Vagina (tissue), 2 donors: Measurements from ENCODE around the gene AMACR.

ENCODE experiments used
- CTCF ChIP-seq, 3 experiments: fragments of 450-650 bp in 2 of 3; fragments of 200-600 bp in 1 of 3; sonication (generic) in 1 of 3; IDR thresholded peaks; one replicate each; pipeline ENCODE4 v1.5.1; 2017 to 2019; ENCODE audit warnings: antibody characterized with exemption in 3 of 3, mild to moderate bottlenecking in 2 of 3, moderate library complexity in 2 of 3
- POLR2A ChIP-seq, 2 donors: fragments of 450-650 bp; IDR thresholded peaks; one replicate each; pipeline ENCODE4 v1.6.1; 2017; ENCODE audit warnings: antibody characterized with exemption in 2 of 2, mild to moderate bottlenecking in 2 of 2, moderate library complexity in 2 of 2
- POLR2AphosphoS5 ChIP-seq, 2 donors: sonication (generic); formaldehyde crosslinking; IDR thresholded peaks; one replicate each; pipeline ENCODE4 v1.9.0; 2017; ENCODE audit warnings: antibody characterized with exemption in 2 of 2, mild to moderate bottlenecking in 2 of 2, low read depth in 1 of 2; ENCODE audit not compliant: insufficient read depth in 1 of 2

GRCh38 chr5:34045996-34046395 is 38.1 kb upstream of the AMACR start:
- TF ChIP-seq CTCF (IDR thresholded peaks at IDR 0.05) (no peak), POLR2AphosphoS5 (IDR thresholded peaks at IDR 0.05; ENCODE audit: insufficient read depth in 1 of 2, low read depth in 1 of 2) (no peak), POLR2A (IDR thresholded peaks at IDR 0.05) (no peak)
